NB4 (cell line): ENCODE results near the gene ZFP36L1.

Source experiments
- DNase-seq: peaks from one replicate; pipeline ENCODE4 v3.0.0; 2010; ENCODE audit warnings: low read depth
- H3K4me3 ChIP-seq: one replicate; pipeline ENCODE4 v1.5.1; 2011; ENCODE audit warnings: mild to moderate bottlenecking, low read depth, low read length, moderate library complexity
- CTCF ChIP-seq: IDR thresholded peaks from one replicate; pipeline ENCODE4 v1.5.1; 2012; ENCODE audit warnings: low read depth, low read length
- MAX ChIP-seq: IDR thresholded peaks from 2 replicates; pipeline ENCODE4 v1.6.1; 2011; ENCODE audit warnings: low read depth, low read length
- MYC ChIP-seq: IDR thresholded peaks from 2 replicates; pipeline ENCODE4 v1.6.1; 2011; ENCODE audit warnings: low read depth, low read length
- POLR2A ChIP-seq: IDR thresholded peaks from 2 replicates; pipeline ENCODE4 v1.6.1; 2011; ENCODE audit warnings: mild to moderate bottlenecking; ENCODE audit not compliant: insufficient read length; ENCODE audit errors: extremely low read depth

Gene ZFP36L1

GRCh38 chr14:68771631-68772030 is 21.2 kb downstream of the ZFP36L1 start:
- TF ChIP-seq POLR2A (no peak), CTCF (no peak), MAX (no peak), MYC (no peak)
- no peak for DNase-seq
- no peak overlapping the region for H3K4me3 ChIP-seq

GRCh38 chr14:68770553-68771286 is 22.1 kb downstream of the ZFP36L1 start:
- no peak overlapping the region for H3K4me3 ChIP-seq
- no peak for TF ChIP-seq POLR2A
- no peak for TF ChIP-seq MAX
- no peak for DNase-seq

GRCh38 chr14:68770051-68770450 is 22.8 kb downstream of the ZFP36L1 start:
- no peak for TF ChIP-seq POLR2A
- no peak for TF ChIP-seq CTCF
- no peak for TF ChIP-seq MAX
- TF ChIP-seq MYC = no peak
- no peak for DNase-seq
- no peak overlapping the region for H3K4me3 ChIP-seq

GRCh38 chr14:68768316-68768715 is 24.6 kb downstream of the ZFP36L1 start:
- TF ChIP-seq CTCF (no peak), POLR2A (no peak), MAX (no peak), MYC (no peak)
- DNase-seq = no peak
- no peak overlapping the region for H3K4me3 ChIP-seq

- no peak overlapping the region for H3K4me3 ChIP-seq
- no peak for TF ChIP-seq CTCF
- TF ChIP-seq MAX = no peak
- no peak for TF ChIP-seq POLR2A
- TF ChIP-seq MYC = no peak
Observed at GRCh38 chr14:68767248-68767645, 25.6 kb downstream of the ZFP36L1 start.

More at GRCh38 chr14:68767248-68767645, 25.6 kb downstream of the ZFP36L1 start:
- DNase-seq = no peak
